OCI-LY7 (cell line): ENCODE results near the gene PPP1R3E.

ENCODE experiments used
- EZH2phosphoT487 ChIP-seq: fragments of 200-600 bp; sonication (generic); IDR thresholded peaks from 2 replicates; pipeline ENCODE4 v1.6.1; 2018; ENCODE audit warnings: low read depth, borderline replicate concordance, mild to moderate bottlenecking, mixed run types, antibody characterized with exemption, low read length, moderate library complexity, mixed read lengths
- TF ChIP-seq, protein P1 (sequence below): fragments of 200-600 bp; sonication (generic); conservative IDR thresholded peaks from 2 replicates; pipeline ENCODE4 v1.5.1; 2014; ENCODE audit warnings: mild to moderate bottlenecking, antibody characterized with exemption, low read length, moderate library complexity, mixed read lengths

DNA sequence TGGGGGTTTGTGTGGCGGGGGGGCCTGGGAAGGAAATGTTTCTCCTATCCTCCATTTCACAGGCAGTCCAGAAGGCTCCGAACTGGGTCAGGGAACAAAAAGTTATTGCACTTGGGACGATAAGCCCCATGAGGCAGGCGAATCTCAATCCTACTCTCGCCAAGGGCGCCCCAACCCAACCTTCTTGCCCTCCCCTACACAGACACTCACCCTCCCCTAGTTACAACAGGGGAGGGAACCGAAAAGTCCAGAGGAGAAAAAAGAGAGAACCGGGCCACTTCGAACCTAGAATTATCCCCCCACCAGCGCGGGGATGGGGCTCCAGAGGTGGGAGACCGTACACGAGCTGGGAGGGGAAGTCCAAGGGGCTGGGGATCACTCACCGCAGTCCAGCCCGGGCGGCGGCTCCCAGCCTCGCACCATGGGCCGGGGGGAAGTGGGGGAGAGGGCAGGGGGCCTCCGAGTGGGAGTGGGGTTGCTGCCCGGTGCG, 17.1 kb downstream of the PPP1R3E start:
- TF ChIP-seq, protein P1, sequence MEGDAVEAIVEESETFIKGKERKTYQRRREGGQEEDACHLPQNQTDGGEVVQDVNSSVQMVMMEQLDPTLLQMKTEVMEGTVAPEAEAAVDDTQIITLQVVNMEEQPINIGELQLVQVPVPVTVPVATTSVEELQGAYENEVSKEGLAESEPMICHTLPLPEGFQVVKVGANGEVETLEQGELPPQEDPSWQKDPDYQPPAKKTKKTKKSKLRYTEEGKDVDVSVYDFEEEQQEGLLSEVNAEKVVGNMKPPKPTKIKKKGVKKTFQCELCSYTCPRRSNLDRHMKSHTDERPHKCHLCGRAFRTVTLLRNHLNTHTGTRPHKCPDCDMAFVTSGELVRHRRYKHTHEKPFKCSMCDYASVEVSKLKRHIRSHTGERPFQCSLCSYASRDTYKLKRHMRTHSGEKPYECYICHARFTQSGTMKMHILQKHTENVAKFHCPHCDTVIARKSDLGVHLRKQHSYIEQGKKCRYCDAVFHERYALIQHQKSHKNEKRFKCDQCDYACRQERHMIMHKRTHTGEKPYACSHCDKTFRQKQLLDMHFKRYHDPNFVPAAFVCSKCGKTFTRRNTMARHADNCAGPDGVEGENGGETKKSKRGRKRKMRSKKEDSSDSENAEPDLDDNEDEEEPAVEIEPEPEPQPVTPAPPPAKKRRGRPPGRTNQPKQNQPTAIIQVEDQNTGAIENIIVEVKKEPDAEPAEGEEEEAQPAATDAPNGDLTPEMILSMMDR: no peak
- no peak for TF ChIP-seq EZH2phosphoT487
